Cardiac muscle cell (in vitro differentiated cells and primary cell): ENCODE data around the gene MAMLD1. TPM values are rescaled to one million over a fixed set of nuclear protein-coding genes. Genes with fewer than 3 reads are reported as not detected.

Experiments used
- DNase-seq, 2 donors: peaks; one replicate each; pipeline versions ENCODE4 v3.0.0 to v3.0.0-alpha.2; 2010 to 2017; ENCODE audit warnings: low read depth in 1 of 2, low spot score in 1 of 2
- H3K27ac ChIP-seq: fragments of 200-600 bp; sonication (generic); 2 replicates; pipeline ENCODE4 v1.5.1; 2016
- H3K27me3 ChIP-seq: fragments of 200-600 bp; sonication (generic); 2 replicates; pipeline ENCODE4 v1.6.0; 2016; ENCODE audit warnings: control low read depth
- H3K36me3 ChIP-seq: fragments of 200-600 bp; sonication (generic); 2 replicates; pipeline ENCODE4 v1.5.1; 2016; ENCODE audit warnings: control low read depth
- H3K4me1 ChIP-seq: fragments of 200-600 bp; sonication (generic); 2 replicates; pipeline ENCODE4 v1.8.1; 2017; ENCODE audit warnings: low read depth, mild to moderate bottlenecking, mixed run types
- H3K4me3 ChIP-seq: fragments of 200-600 bp; sonication (generic); 2 replicates; pipeline ENCODE4 v1.5.1; 2016; ENCODE audit warnings: mild to moderate bottlenecking
- H3K9me3 ChIP-seq: fragments of 200-600 bp; sonication (generic); 2 replicates; pipeline ENCODE4 v1.5.1; 2017; ENCODE audit warnings: low read depth, mild to moderate bottlenecking, control low read depth
- CTCF ChIP-seq: IDR thresholded peaks from 2 replicates; pipeline ENCODE4 v1.5.1; 2012; ENCODE audit warnings: low read depth, mild to moderate bottlenecking, low read length
- polyA plus RNA-seq: library from polyadenylated mRNA; unstranded; fragments of >200 nt; fragmentation: Nextera tagmentation; extraction: Ambion mirVana; gene quantifications from 2 replicates; pipeline ENCODE4 v1.2.1, GENCODE V29; 2016
- total RNA-seq: library from RNA; depleted of rRNA; stranded (reverse); fragments of >200 nt; gene quantifications from 2 replicates; pipeline ENCODE4 v1.2.3, GENCODE V29; 2016

The MAMLD1 gene
- total and polyA plus RNA-seq, 2 experiments from 2014 or later: 0.15 to 0.48 TPM

GRCh38 chrX:150476164-150476699 lies 113.1 kb downstream of the MAMLD1 start:
- peaks cover 4% of the 10 kb centered on the region for H3K4me1 ChIP-seq

GRCh38 chrX:150477371-150477770 lies 114.3 kb downstream of the MAMLD1 start:
- Histone ChIP-seq H3K4me3 (no peak overlapping the region), H3K27ac (no peak overlapping the region), H3K9me3 (no peaks in the 10 kb centered on the region), H3K36me3 (no peaks in the 10 kb centered on the region), H3K27me3 (no peaks in the 10 kb centered on the region), H3K4me1 (peaks cover 4% of the 10 kb centered on the region)
- no peak for DNase-seq
- TF ChIP-seq CTCF: no peak

More at GRCh38 chrX:150476164-150476699, 113.1 kb downstream of the MAMLD1 start:
- H3K36me3 ChIP-seq: no peaks in the 10 kb centered on the region
- TF ChIP-seq CTCF: no peak
- H3K9me3 ChIP-seq: no peaks in the 10 kb centered on the region
- peak in 1 of 2 donors; percentile 78 for DNase-seq
- H3K27ac ChIP-seq: no peak overlapping the region
- H3K27me3 ChIP-seq: peaks cover 2% of the 10 kb centered on the region
- H3K4me3 ChIP-seq: no peak overlapping the region

GRCh38 chrX:150478496-150479492 lies 115.7 kb downstream of the MAMLD1 start:
- Histone ChIP-seq H3K4me3 (no peak overlapping the region), H3K27me3 (no peaks in the 10 kb centered on the region), H3K9me3 (no peaks in the 10 kb centered on the region), H3K36me3 (no peaks in the 10 kb centered on the region), H3K27ac (no peak overlapping the region), H3K4me1 (peaks cover 4% of the 10 kb centered on the region)
- no peak for DNase-seq
- no peak for TF ChIP-seq CTCF

- no peaks in the 10 kb centered on the region for H3K27me3 ChIP-seq
- peaks cover 4% of the 10 kb centered on the region for H3K4me1 ChIP-seq
- peak in 1 of 2 donors; percentile 32 for DNase-seq
- no peak overlapping the region for H3K27ac ChIP-seq
- no peak for TF ChIP-seq CTCF
- H3K9me3 ChIP-seq: no peaks in the 10 kb centered on the region
- no peaks in the 10 kb centered on the region for H3K36me3 ChIP-seq
- H3K4me3 ChIP-seq: no peak overlapping the region
These were observed 119.6 kb downstream of the MAMLD1 start for GRCh38 chrX:150482537-150483206.

GRCh38 chrX:150483356-150483985 lies 120.4 kb downstream of the MAMLD1 start:
- H3K27ac ChIP-seq: no peak overlapping the region
- no peaks in the 10 kb centered on the region for H3K27me3 ChIP-seq
- no peaks in the 10 kb centered on the region for H3K9me3 ChIP-seq
- DNase-seq: no peak
- peaks cover 3% of the 10 kb centered on the region for H3K4me1 ChIP-seq
- H3K36me3 ChIP-seq: no peaks in the 10 kb centered on the region
- TF ChIP-seq CTCF: no peak
- no peak overlapping the region for H3K4me3 ChIP-seq
